PFSK-1 (cell line): ENCODE results near the gene ATP1A1.

Experiments used
- POLR2AphosphoS5 ChIP-seq: IDR thresholded peaks from 2 replicates; pipeline ENCODE4 v1.6.1; 2012; ENCODE audit warnings: low read depth, mild to moderate bottlenecking, control low read depth, low read length, moderate library complexity
- SIN3A ChIP-seq: IDR thresholded peaks from 2 replicates; pipeline ENCODE4 v1.6.1; 2012; ENCODE audit warnings: mild to moderate bottlenecking, low read length, moderate library complexity, borderline replicate concordance; ENCODE audit not compliant: insufficient read depth

- TF ChIP-seq SIN3A, result no peak
- TF ChIP-seq POLR2AphosphoS5, result no peak
Measured at GRCh38 chr1:116446686-116447085, 73.6 kb downstream of the ATP1A1 start.
